ENCODE measurements around the gene LRRC1.

GRCh38 chr6:53868626-53869025 lies 73.8 kb downstream of the LRRC1 start:
- no peak for TF ChIP-seq CTCF (IDR thresholded peaks at IDR 0.05)
- no peak for TF ChIP-seq POLR2A (IDR thresholded peaks at IDR 0.05)
